Gastrocnemius medialis (tissue), 4 donors: Measurements from ENCODE around the gene EMC8.

Experiments used
- POLR2A ChIP-seq, 2 donors: fragments of 450-650 bp; IDR thresholded peaks; one replicate each; pipeline ENCODE4 v1.6.1; 2017; ENCODE audit warnings: antibody characterized with exemption in 2 of 2, mild to moderate bottlenecking in 2 of 2, moderate library complexity in 2 of 2
- TF ChIP-seq, protein P1 (sequence below), 5 experiments: fragments of 450-650 bp in 3 of 5; fragments of 200-600 bp in 2 of 5; sonication (generic) in 2 of 5; IDR thresholded peaks in 4 of 5; conservative IDR thresholded peaks in 1 of 5; 1 replicate in 4 of 5; 2 replicates in 1 of 5; pipeline ENCODE4 v1.5.1; 2016 to 2019; ENCODE audit warnings: antibody characterized with exemption in 5 of 5, mild to moderate bottlenecking in 3 of 5, moderate library complexity in 3 of 5

GRCh38 chr16:85788819-85789218, 10.5 kb downstream of the EMC8 start:
- TF ChIP-seq, protein P1, sequence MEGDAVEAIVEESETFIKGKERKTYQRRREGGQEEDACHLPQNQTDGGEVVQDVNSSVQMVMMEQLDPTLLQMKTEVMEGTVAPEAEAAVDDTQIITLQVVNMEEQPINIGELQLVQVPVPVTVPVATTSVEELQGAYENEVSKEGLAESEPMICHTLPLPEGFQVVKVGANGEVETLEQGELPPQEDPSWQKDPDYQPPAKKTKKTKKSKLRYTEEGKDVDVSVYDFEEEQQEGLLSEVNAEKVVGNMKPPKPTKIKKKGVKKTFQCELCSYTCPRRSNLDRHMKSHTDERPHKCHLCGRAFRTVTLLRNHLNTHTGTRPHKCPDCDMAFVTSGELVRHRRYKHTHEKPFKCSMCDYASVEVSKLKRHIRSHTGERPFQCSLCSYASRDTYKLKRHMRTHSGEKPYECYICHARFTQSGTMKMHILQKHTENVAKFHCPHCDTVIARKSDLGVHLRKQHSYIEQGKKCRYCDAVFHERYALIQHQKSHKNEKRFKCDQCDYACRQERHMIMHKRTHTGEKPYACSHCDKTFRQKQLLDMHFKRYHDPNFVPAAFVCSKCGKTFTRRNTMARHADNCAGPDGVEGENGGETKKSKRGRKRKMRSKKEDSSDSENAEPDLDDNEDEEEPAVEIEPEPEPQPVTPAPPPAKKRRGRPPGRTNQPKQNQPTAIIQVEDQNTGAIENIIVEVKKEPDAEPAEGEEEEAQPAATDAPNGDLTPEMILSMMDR (IDR thresholded peaks at IDR 0.05 in 4 of 5, conservative IDR thresholded peaks at IDR 0.05 in 1 of 5), result no peak
- TF ChIP-seq POLR2A (IDR thresholded peaks at IDR 0.05), result no peak
